ENCODE data around the gene AUNIP. TPM values are rescaled to one million over a fixed set of nuclear protein-coding genes. Genes with fewer than 3 reads are reported as not detected.

AUNIP gene
- total and polyA plus RNA-seq, 9 donors, result 0.76 to 1.8 (median 1.2) TPM

GRCh38 chr1:25785333-25786067 lies 73.8 kb downstream of the AUNIP start:
- H3K27ac ChIP-seq (ENCODE audit: low read length), result no peak overlapping the region
- H3K9me3 ChIP-seq (replicated peaks; ENCODE audit: control insufficient read depth, low read depth, low read length), result no peaks in the 10 kb centered on the region
- no peak for DNase-seq
- 70% methylated on average over 6 of the region's 10 CpGs for WGBS (ENCODE audit: insufficient coverage)
- H3K36me3 ChIP-seq (ENCODE audit: control insufficient read depth, insufficient read depth, low read length), result peaks cover 13% of the 10 kb centered on the region
- no peak overlapping the region for H3K4me3 ChIP-seq (ENCODE audit: low read length)
- no peaks in the 10 kb centered on the region for H3K27me3 ChIP-seq (ENCODE audit: control insufficient read depth, insufficient read depth, low read length)
- peaks cover 17% of the 10 kb centered on the region for H3K4me1 ChIP-seq (ENCODE audit: control insufficient read depth, insufficient read depth, low read length)

DNA sequence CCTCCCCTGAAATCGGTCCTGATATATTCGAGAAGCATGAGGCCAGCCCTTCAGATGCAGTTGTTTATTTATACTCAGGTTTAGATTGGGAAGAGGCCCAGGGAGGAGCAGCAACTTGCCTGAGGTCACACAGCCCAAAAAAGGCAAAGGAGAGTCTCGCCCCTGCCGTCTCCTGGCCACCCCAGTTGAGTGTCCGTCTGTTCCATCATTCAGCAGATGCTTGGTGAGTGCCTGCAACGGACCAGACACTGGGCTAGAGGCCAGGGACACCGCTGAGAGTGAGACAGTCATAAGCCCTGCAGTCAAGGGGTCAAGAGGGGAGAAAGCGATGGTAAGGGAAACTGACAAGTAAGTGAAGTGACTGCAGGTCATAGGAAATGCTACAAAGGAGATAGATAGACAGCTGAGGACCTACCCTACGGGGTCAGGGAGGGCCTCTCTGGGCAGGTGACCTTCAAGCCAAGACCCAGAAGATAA lies 74.6 kb downstream of the AUNIP start:
- no peak overlapping the region for H3K27ac ChIP-seq (ENCODE audit: low read length)
- no peak for DNase-seq
- peaks cover 13% of the 10 kb centered on the region for H3K36me3 ChIP-seq (ENCODE audit: control insufficient read depth, insufficient read depth, low read length)
- no peaks in the 10 kb centered on the region for H3K27me3 ChIP-seq (ENCODE audit: control insufficient read depth, insufficient read depth, low read length)
- 59% methylated on average over 7 of the region's 9 CpGs for WGBS (ENCODE audit: insufficient coverage)
- peaks cover 17% of the 10 kb centered on the region for H3K4me1 ChIP-seq (ENCODE audit: control insufficient read depth, insufficient read depth, low read length)
- H3K4me3 ChIP-seq (ENCODE audit: low read length), result no peak overlapping the region
- no peaks in the 10 kb centered on the region for H3K9me3 ChIP-seq (replicated peaks; ENCODE audit: control insufficient read depth, low read depth, low read length)

Other genes with a start within 250 kb of the AUNIP start
- 5.2 TPM for gene MAN1C1, start 242.7 kb downstream of the AUNIP start, total RNA-seq
- 10 to 100 TPM in 6 of 8 donors, 1 to 10 TPM in 2; 9.3 to 17.4 (median 12.8) TPM for gene MAN1C1, start 242.7 kb downstream of the AUNIP start, polyA plus RNA-seq (ENCODE audit: insufficient read depth in 1 of 8, insufficient read length in 8 of 8, low replicate concordance in 1 of 8)
- gene SELENON, start 59.3 kb downstream of the AUNIP start, total RNA-seq, result 23.1 TPM
- gene SELENON, start 59.3 kb downstream of the AUNIP start, polyA plus RNA-seq (ENCODE audit: insufficient read depth in 1 of 8, insufficient read length in 8 of 8, low replicate concordance in 1 of 8), result 10 to 100 TPM; 47.9 to 88.0 (median 65.1) TPM
- 53.2 TPM for gene MTFR1L, start 39.5 kb downstream of the AUNIP start, total RNA-seq
- 10 to 100 TPM; 58.9 to 76.3 (median 64.1) TPM for gene MTFR1L, start 39.5 kb downstream of the AUNIP start, polyA plus RNA-seq (ENCODE audit: insufficient read depth in 1 of 8, insufficient read length in 8 of 8, low replicate concordance in 1 of 8)
- gene PAQR7, start 16.3 kb upstream of the AUNIP start, total RNA-seq, result 5.8 TPM
- 10 to 100 TPM in 1 of 8 donors, 1 to 10 TPM in 7; 6.9 to 10.8 (median 7.7) TPM for gene PAQR7, start 16.3 kb upstream of the AUNIP start, polyA plus RNA-seq (ENCODE audit: insufficient read depth in 1 of 8, insufficient read length in 8 of 8, low replicate concordance in 1 of 8)
- 295 TPM for gene STMN1, start 47.0 kb upstream of the AUNIP start, total RNA-seq
- gene STMN1, start 47.0 kb upstream of the AUNIP start, polyA plus RNA-seq (ENCODE audit: insufficient read depth in 1 of 8, insufficient read length in 8 of 8, low replicate concordance in 1 of 8), result 100 to 1,000 TPM; 518 to 745 (median 564) TPM
- gene PAFAH2, start 138.6 kb upstream of the AUNIP start, total RNA-seq, result 59.7 TPM
- gene PAFAH2, start 138.6 kb upstream of the AUNIP start, polyA plus RNA-seq (ENCODE audit: insufficient read depth in 1 of 8, insufficient read length in 8 of 8, low replicate concordance in 1 of 8), result 10 to 100 TPM; 42.1 to 78.5 (median 55.6) TPM
- gene EXTL1, start 162.3 kb upstream of the AUNIP start, total RNA-seq, result 0.71 TPM
- 1 to 10 TPM; 1.7 to 4.6 (median 2.5) TPM for gene EXTL1, start 162.3 kb upstream of the AUNIP start, polyA plus RNA-seq (ENCODE audit: insufficient read depth in 1 of 8, insufficient read length in 8 of 8, low replicate concordance in 1 of 8)
- 0.93 TPM for gene SLC30A2, start 186.7 kb upstream of the AUNIP start, total RNA-seq
- 1 to 10 TPM in 2 of 8 donors, under 1 TPM in 6; 0.29 to 2.0 (median 0.65) TPM for gene SLC30A2, start 186.7 kb upstream of the AUNIP start, polyA plus RNA-seq (ENCODE audit: insufficient read depth in 1 of 8, insufficient read length in 8 of 8, low replicate concordance in 1 of 8)
- 44.8 TPM for gene TRIM63, start 208.2 kb upstream of the AUNIP start, total RNA-seq
- 10 to 100 TPM; 25.8 to 59.2 (median 40.8) TPM for gene TRIM63, start 208.2 kb upstream of the AUNIP start, polyA plus RNA-seq (ENCODE audit: insufficient read depth in 1 of 8, insufficient read length in 8 of 8, low replicate concordance in 1 of 8)

All from muscle of leg (tissue), 11 donors.